GM12872 (cell line): ENCODE measurements around the gene SLC45A3.

Source experiments
- CTCF ChIP-seq: IDR thresholded peaks from 3 replicates; pipeline ENCODE4 v1.5.1; 2011; ENCODE audit warnings: low read depth, mild to moderate bottlenecking, low read length, moderate library complexity; ENCODE audit not compliant: insufficient read depth

Gene SLC45A3

DNA sequence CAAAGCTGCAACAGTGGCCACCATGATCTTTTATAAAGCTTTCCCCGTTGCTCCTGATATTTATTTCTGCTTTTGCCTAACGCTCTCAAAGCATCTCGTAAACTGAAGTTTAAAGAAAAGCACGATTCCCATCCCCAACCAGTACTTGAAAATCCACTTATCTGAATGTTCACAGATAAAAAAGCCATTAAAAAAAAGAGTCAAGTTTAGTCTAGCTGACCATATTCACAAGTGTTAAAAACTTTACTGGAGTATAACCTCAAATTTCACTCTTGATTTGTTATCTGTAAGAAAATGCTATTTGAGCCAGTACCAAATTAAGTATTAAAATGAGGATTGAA lies 34.6 kb upstream of the SLC45A3 start:
- no peak for TF ChIP-seq CTCF

DNA sequence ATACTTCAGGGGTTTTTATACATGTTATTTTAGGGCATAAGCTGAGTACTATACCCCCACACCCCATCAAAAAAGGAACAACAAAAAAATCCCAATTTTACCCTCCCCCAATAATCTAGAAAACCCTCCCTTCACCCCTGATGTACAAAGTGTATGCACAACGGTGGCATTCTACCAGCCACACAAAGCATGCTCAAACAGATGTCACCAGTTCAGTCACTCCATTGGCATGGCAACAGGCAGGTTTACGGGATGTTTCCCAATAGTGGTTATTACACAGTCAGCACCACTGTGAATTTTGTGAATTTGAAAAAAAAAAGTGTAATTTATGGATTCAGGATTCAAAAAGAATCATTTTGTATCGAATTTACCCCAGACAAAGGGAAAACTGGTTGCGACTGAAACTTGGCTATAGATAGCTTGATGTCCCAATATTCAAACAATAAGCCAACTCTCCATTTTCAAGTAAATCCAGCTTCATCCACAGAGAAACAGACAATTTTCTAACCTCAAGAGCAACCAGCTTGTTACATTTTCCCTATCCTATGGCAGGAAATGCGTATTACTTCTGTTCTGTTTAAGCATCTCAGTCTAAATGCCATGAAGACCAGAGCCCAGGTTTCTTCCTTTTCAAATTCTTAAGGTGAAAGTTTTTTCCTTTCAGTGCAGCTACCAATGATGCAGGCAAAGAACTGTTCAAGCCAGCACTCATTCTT lies 34.0 kb upstream of the SLC45A3 start:
- no peak for TF ChIP-seq CTCF

GRCh38 chr1:205711105-205712048 lies 31.1 kb upstream of the SLC45A3 start:
- TF ChIP-seq CTCF = peak; percentile 84

DNA sequence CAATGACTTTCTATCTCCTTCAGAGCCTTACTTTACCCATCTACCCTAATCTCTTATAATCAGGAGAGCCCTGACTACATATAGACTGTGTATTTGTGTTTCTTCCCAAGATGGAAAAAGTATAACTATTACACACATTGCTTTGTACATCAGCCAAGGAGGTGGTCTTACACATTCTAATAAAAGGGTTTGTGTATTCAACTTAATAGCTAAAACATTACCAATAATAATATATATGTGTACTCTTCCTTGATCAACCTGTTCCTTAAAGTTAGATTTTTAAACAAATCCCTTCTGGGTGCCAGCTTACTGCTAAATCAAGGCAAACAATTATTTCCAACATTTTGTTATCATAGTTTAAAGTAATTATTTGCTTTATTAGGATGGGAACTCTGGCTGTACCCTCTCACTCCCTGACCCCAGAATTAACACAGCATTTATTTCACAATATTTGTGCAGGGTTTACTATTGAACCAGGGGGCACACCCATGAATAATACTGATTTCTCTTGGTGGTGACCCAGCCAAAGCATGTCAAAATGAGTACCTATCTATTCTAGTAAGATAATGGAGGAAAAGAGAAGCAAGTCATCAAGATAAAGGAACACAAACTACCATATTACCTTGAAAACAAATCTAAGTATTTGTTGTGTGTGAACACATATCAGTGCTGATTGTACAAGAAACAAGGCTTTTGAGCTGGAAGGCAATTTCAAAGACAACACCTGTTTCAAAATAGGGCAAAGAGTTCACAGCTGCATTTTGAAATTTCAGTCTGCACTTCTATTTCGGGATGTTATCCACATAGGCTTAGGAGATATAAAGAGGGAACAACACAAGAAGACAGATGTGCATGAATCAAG lies 30.1 kb upstream of the SLC45A3 start:
- no peak for TF ChIP-seq CTCF

DNA sequence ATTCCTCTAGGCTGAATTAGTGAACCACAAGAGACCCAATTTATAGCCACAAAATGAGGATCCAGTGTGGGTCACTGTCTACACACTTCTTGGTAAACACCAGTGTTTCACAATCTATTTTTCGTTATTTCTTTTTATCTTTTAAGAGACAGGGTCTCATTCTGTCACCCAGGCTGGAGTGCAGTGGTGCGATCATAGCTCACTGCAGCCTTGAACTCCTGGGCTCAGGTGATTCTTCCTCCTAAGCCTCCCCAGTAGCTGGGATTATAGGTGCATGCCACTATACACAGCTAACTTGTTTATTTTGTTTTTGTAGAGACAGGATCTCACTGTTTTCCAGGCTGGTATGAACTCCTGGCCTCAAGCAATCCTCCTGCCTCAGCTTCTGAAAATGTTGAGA lies 29.3 kb upstream of the SLC45A3 start:
- no peak for TF ChIP-seq CTCF

- TF ChIP-seq CTCF = no peak
Measured at GRCh38 chr1:205709059-205709398, 28.7 kb upstream of the SLC45A3 start.
